Adrenal gland (tissue), 12 donors: ENCODE results near the gene POTEF. TPM values are rescaled to one million over a fixed set of nuclear protein-coding genes. Genes with fewer than 3 reads are reported as not detected.
"Not testable (repeated sequence)": the region's sequence is repeated elsewhere in the genome, so short reads cannot be mapped to it uniquely, and the experiment has no call there.

Source experiments
- DNase-seq, 7 donors: peaks; one replicate each; pipeline ENCODE4 v3.0.0-alpha.2; 2019 to 2020
- H3K27ac ChIP-seq, 5 donors: fragments of 200-600 bp; sonication (generic) in 4 of 5; 1 replicate in 3 of 5; 2 replicates in 2 of 5; pipeline versions ENCODE4 v1.5.1 to v1.8.0; 2016 to 2020; ENCODE audit warnings: mild to moderate bottlenecking in 1 of 5
- H3K27me3 ChIP-seq: fragments of 200-600 bp; 2 replicates; pipeline ENCODE4 v1.8.0; 2021
- H3K36me3 ChIP-seq, 2 donors: fragments of 200-600 bp; replicated peaks in 1 of 2; 1 replicate in 1 of 2; 2 replicates in 1 of 2; pipeline versions ENCODE4 v1.5.1 to v1.8.0; 2018 to 2022
- H3K4me1 ChIP-seq, 2 donors: fragments of 200-600 bp; replicated peaks in 1 of 2; 1 replicate in 1 of 2; 2 replicates in 1 of 2; pipeline versions ENCODE4 v1.5.1 to v1.8.0; 2018 to 2021
- H3K4me3 ChIP-seq, 4 donors: fragments of 200-600 bp; sonication (generic) in 3 of 4; one replicate each; pipeline ENCODE4 v1.5.1; 2016 to 2018
- H3K9me3 ChIP-seq, 3 donors: fragments of 200-600 bp; sonication (generic) in 1 of 3; replicated peaks in 1 of 3; 1 replicate in 2 of 3; 2 replicates in 1 of 3; pipeline versions ENCODE4 v1.5.1 to v1.8.0; 2016 to 2021
- CTCF ChIP-seq, 6 experiments: fragments of 450-650 bp in 4 of 6; fragments of 200-600 bp in 2 of 6; sonication (generic) in 1 of 6; IDR thresholded peaks; 1 replicate in 5 of 6; 2 replicates in 1 of 6; pipeline versions ENCODE4 v1.5.1 to v1.8.0; 2016 to 2021; ENCODE audit warnings: antibody characterized with exemption in 6 of 6, mild to moderate bottlenecking in 2 of 6, moderate library complexity in 1 of 6
- POLR2A ChIP-seq, 2 donors: fragments of 450-650 bp; IDR thresholded peaks; one replicate each; pipeline ENCODE4 v1.6.1; 2017; ENCODE audit warnings: antibody characterized with exemption in 2 of 2, mild to moderate bottlenecking in 2 of 2, moderate library complexity in 1 of 2
- WGBS, 4 donors: extraction: QIAGEN DNeasy Blood & Tissue Kit in 2 of 4; methylation state at CpG; one replicate each; pipeline versions ENCODE4 v1.1.5 to v1.1.7; 2013 to 2017; 5-methylcytosine and 5-hydroxymethylcytosine counted together
- intact Hi-C, 2 donors: fragments of 100-400 bp; cut with DNase I; formaldehyde crosslinking; loops; one replicate each; pipeline versions ENCODE4 v1.14.1 to v1.15.0; 2022 to 2023
- polyA plus RNA-seq, 3 donors: library from polyadenylated mRNA; stranded (reverse); fragments of 200-250 nt in 2 of 3; fragments of 350-450 nt in 1 of 3; fragmentation: Illumina TruSeq in 1 of 3; extraction: RNeasy Lipid Tissue Mini Kit (QIAGEN cat#74804) in 1 of 3; gene quantifications; one replicate each; pipeline ENCODE4 v1.2.3, GENCODE V29; 2013 to 2014
- total RNA-seq, 9 donors: library from RNA; depleted of rRNA in 4 of 9; stranded (reverse); fragments of >200 nt in 4 of 9; fragments of 120-200 nt in 1 of 9; fragmentation: NEBNext Ultra II Directional in 1 of 9; extraction: Animal tissue kit (Norgen Biotek cat#: 25700) in 1 of 9; gene quantifications; one replicate each; pipeline versions ENCODE4 v1.1.0 to v1.2.4, GENCODE V29; 2013 to 2023
- donor health status: healthy with polysubstance abuse.
- donor health status: Bipolar disorder and iron deficiency.
- donor health status: DM: yes; HTN: yes; CAD: no.
- donor health status: DM: no; HTN: no; CAD: no.
- donor health status: DM: no; HTN: no; CAD: no.
- donor health status: DM: yes; HTN: yes; CAD: no.

Gene POTEF
- total and polyA plus RNA-seq, 12 donors = not detected

GRCh38 chr2:130162968-130163367 lies 33.9 kb upstream of the POTEF start:
- H3K27me3 ChIP-seq = no peaks in the 10 kb centered on the region
- intact Hi-C loops = no loop called here
- TF ChIP-seq CTCF (IDR thresholded peaks at IDR 0.05) (no peak), POLR2A (IDR thresholded peaks at IDR 0.05) (no peak)
- 90 to 100% (median 94%) methylated on average over 3 to 9 of the region's 9 CpGs for WGBS, 4 donors
- H3K4me1 ChIP-seq = no peaks in the 10 kb centered on the region
- peaks cover 0 to 52% of the 10 kb centered on the region in 2 donors for H3K36me3 ChIP-seq
- no peak overlapping the region for H3K4me3 ChIP-seq
- DNase-seq = no peak
- no peak overlapping the region for H3K27ac ChIP-seq
- H3K9me3 ChIP-seq = no peaks in the 10 kb centered on the region

- H3K27me3 ChIP-seq, H3K4me3 ChIP-seq, H3K9me3 ChIP-seq, H3K4me1 ChIP-seq, H3K27ac ChIP-seq, DNase-seq, intact Hi-C loops: not testable (repeated sequence)
- WGBS, 4 donors = 94 to 100% (median 97%) methylated on average over 5 to 7 of the region's 7 CpGs
- peaks cover 0 to 47% of the 10 kb centered on the region in 2 donors for H3K36me3 ChIP-seq
Measured at GRCh38 chr2:130162486-130162885, 33.5 kb upstream of the POTEF start.

GRCh38 chr2:130160838-130161705 lies 32.0 kb upstream of the POTEF start:
- H3K27me3 ChIP-seq, H3K4me1 ChIP-seq, H3K4me3 ChIP-seq, H3K9me3 ChIP-seq, DNase-seq, intact Hi-C loops, H3K27ac ChIP-seq: not testable (repeated sequence)
- WGBS, 4 donors = 80 to 88% (median 84%) methylated on average over 18 to 25 of the region's 25 CpGs
- H3K36me3 ChIP-seq = peaks cover 0 to 34% of the 10 kb centered on the region in 2 donors

- WGBS, 4 donors = 95 to 100% (median 96%) methylated on average over 6 of the region's 6 CpGs
- Histone ChIP-seq H3K4me3 (no peak overlapping the region), H3K9me3 (no peaks in the 10 kb centered on the region), H3K27ac (no peak overlapping the region), H3K36me3 (peaks cover 0 to 25% of the 10 kb centered on the region in 2 donors), H3K27me3 (no peaks in the 10 kb centered on the region), H3K4me1 (no peaks in the 10 kb centered on the region)
- DNase-seq = no peak
- TF ChIP-seq POLR2A (IDR thresholded peaks at IDR 0.05) = no peak
- no peak for TF ChIP-seq CTCF (IDR thresholded peaks at IDR 0.05)
- intact Hi-C loops = no loop called here
Measured at GRCh38 chr2:130160131-130160530, 31.1 kb upstream of the POTEF start.

GRCh38 chr2:130159376-130159775 lies 30.4 kb upstream of the POTEF start:
- H3K36me3 ChIP-seq = peaks cover 0 to 19% of the 10 kb centered on the region in 2 donors
- intact Hi-C loops, DNase-seq, H3K27me3 ChIP-seq, H3K27ac ChIP-seq, H3K4me1 ChIP-seq, H3K4me3 ChIP-seq, H3K9me3 ChIP-seq: not testable (repeated sequence)
- WGBS, 4 donors = 92 to 98% (median 93%) methylated on average over 4 of the region's 4 CpGs

- no peak for DNase-seq
- TF ChIP-seq POLR2A (IDR thresholded peaks at IDR 0.05) (no peak), CTCF (IDR thresholded peaks at IDR 0.05) (no peak)
- WGBS, 4 donors = 86 to 94% (median 92%) methylated on average over 3 to 9 of the region's 9 CpGs
- H3K4me1 ChIP-seq = no peaks in the 10 kb centered on the region
- H3K4me3 ChIP-seq = no peak overlapping the region
- intact Hi-C loops = no loop called here
- H3K9me3 ChIP-seq = no peaks in the 10 kb centered on the region
- H3K27me3 ChIP-seq = no peaks in the 10 kb centered on the region
- H3K27ac ChIP-seq = no peak overlapping the region
- peaks cover 0 to 19% of the 10 kb centered on the region in 2 donors for H3K36me3 ChIP-seq
Measured at GRCh38 chr2:130158631-130159030, 29.6 kb upstream of the POTEF start.

GRCh38 chr2:130157825-130158514 lies 28.9 kb upstream of the POTEF start:
- intact Hi-C loops = not testable (repeated sequence)
- 77 to 83% (median 81%) methylated on average over 13 of the region's 13 CpGs for WGBS, 4 donors

GRCh38 chr2:130157354-130157753 lies 28.3 kb upstream of the POTEF start:
- DNase-seq, H3K27me3 ChIP-seq, H3K9me3 ChIP-seq, H3K4me3 ChIP-seq, H3K27ac ChIP-seq, intact Hi-C loops, H3K4me1 ChIP-seq: not testable (repeated sequence)
- peaks cover 0 to 17% of the 10 kb centered on the region in 2 donors for H3K36me3 ChIP-seq
- 87 to 100% (median 92%) methylated on average over 4 to 10 of the region's 12 CpGs; no CpG with 5 or more reads in 1 of the 4 donors for WGBS, 4 donors

More at GRCh38 chr2:130157825-130158514, 28.9 kb upstream of the POTEF start:
- not testable (repeated sequence) for DNase-seq, H3K9me3 ChIP-seq, H3K27me3 ChIP-seq, H3K4me3 ChIP-seq, H3K27ac ChIP-seq, H3K4me1 ChIP-seq
- peaks cover 0 to 17% of the 10 kb centered on the region in 2 donors for H3K36me3 ChIP-seq
